KMS-11 (cell line): ENCODE data around the gene ENTPD6.

Experiments used
- H2AFZ ChIP-seq: fragments of 200-600 bp; sonication (generic); 2 replicates; pipeline ENCODE4 v1.6.1; 2016; ENCODE audit warnings: antibody characterized with exemption, mixed run types, low read depth
- H3K27ac ChIP-seq: fragments of 200-600 bp; sonication (generic); 2 replicates; pipeline ENCODE4 v1.6.1; 2016; ENCODE audit warnings: mild to moderate bottlenecking, mixed run types
- H3K27me3 ChIP-seq: fragments of 200-600 bp; sonication (generic); 2 replicates; pipeline ENCODE4 v1.6.1; 2017; ENCODE audit warnings: mild to moderate bottlenecking, low read depth, mixed run types, moderate library complexity; ENCODE audit not compliant: insufficient read depth
- H3K36me3 ChIP-seq: fragments of 200-600 bp; sonication (generic); 2 replicates; pipeline ENCODE4 v1.6.1; 2017; ENCODE audit warnings: mild to moderate bottlenecking, mixed run types; ENCODE audit not compliant: insufficient read depth
- H3K4me1 ChIP-seq: fragments of 200-600 bp; sonication (generic); 2 replicates; pipeline ENCODE4 v1.6.1; 2016; ENCODE audit warnings: mild to moderate bottlenecking, low read depth, mixed run types; ENCODE audit not compliant: poor library complexity, severe bottlenecking
- H3K4me2 ChIP-seq: fragments of 200-600 bp; sonication (generic); 2 replicates; pipeline ENCODE4 v1.7.0; 2016; ENCODE audit warnings: mild to moderate bottlenecking, mixed run types
- H3K4me3 ChIP-seq: fragments of 200-600 bp; sonication (generic); IDR thresholded peaks from 2 replicates; pipeline ENCODE4 v1.6.1; 2017; ENCODE audit warnings: low read depth, low read length, mixed read lengths; ENCODE audit not compliant: insufficient read depth
- H3K79me2 ChIP-seq: fragments of 200-600 bp; sonication (generic); 2 replicates; pipeline ENCODE4 v1.6.1; 2016; ENCODE audit warnings: low read depth, mixed run types; ENCODE audit not compliant: insufficient read depth
- H3K9ac ChIP-seq: fragments of 200-600 bp; sonication (generic); 2 replicates; pipeline ENCODE4 v1.6.1; 2016; ENCODE audit warnings: mild to moderate bottlenecking, mixed run types
- H4K20me1 ChIP-seq: fragments of 200-600 bp; sonication (generic); 2 replicates; pipeline ENCODE4 v1.6.1; 2016; ENCODE audit warnings: mild to moderate bottlenecking, mixed run types; ENCODE audit not compliant: insufficient read depth
- CTCF ChIP-seq: fragments of 200-600 bp; sonication (generic); conservative IDR thresholded peaks from 2 replicates; pipeline ENCODE4 v1.6.1; 2017; ENCODE audit warnings: low read depth, mild to moderate bottlenecking, antibody characterized with exemption, low read length, moderate library complexity, mixed read lengths

Gene ENTPD6

GRCh38 chr20:25196786-25197120 lies 1.2 kb downstream of the ENTPD6 start:
- Histone ChIP-seq H3K4me2 (peak overlapping the region; percentile 73), H3K79me2 (peaks cover 43% of the 10 kb centered on the region), H2AFZ (peak overlapping the region; percentile 10; the same call in 1 of the 2 replicates), H4K20me1 (no peaks in the 10 kb centered on the region), H3K27ac (peak overlapping the region; percentile 47; the same call in 1 of the 2 replicates), H3K4me3 (no peak overlapping the region), H3K4me1 (peaks cover 34% of the 10 kb centered on the region), H3K9ac (peak overlapping the region; percentile 62; the same call in 1 of the 2 replicates), H3K36me3 (no peaks in the 10 kb centered on the region), H3K27me3 (no peaks in the 10 kb centered on the region)
- TF ChIP-seq CTCF, result no peak

GRCh38 chr20:25197183-25197869 lies 1.8 kb downstream of the ENTPD6 start:
- Histone ChIP-seq H3K79me2 (peaks cover 45% of the 10 kb centered on the region), H3K4me3 (no peak overlapping the region), H3K9ac (peak overlapping the region; percentile 62; the same call in 1 of the 2 replicates)

GRCh38 chr20:25197870-25198190 lies 2.3 kb downstream of the ENTPD6 start:
- H3K27ac ChIP-seq, result peak overlapping the region; percentile 47; the same call in 1 of the 2 replicates
- peak overlapping the region; percentile 73 for H3K4me2 ChIP-seq

More at GRCh38 chr20:25197183-25197869, 1.8 kb downstream of the ENTPD6 start:
- H3K36me3 ChIP-seq, result no peaks in the 10 kb centered on the region
- H3K4me1 ChIP-seq, result peaks cover 34% of the 10 kb centered on the region
- no peak overlapping the region for H2AFZ ChIP-seq
- peak overlapping the region; percentile 73 for H3K4me2 ChIP-seq
- H3K27ac ChIP-seq, result peak overlapping the region; percentile 47; the same call in 1 of the 2 replicates
- no peak for TF ChIP-seq CTCF
- H4K20me1 ChIP-seq, result no peaks in the 10 kb centered on the region
- H3K27me3 ChIP-seq, result no peaks in the 10 kb centered on the region

GRCh38 chr20:25198663-25199383 lies 3.3 kb downstream of the ENTPD6 start:
- Histone ChIP-seq H3K27ac (no peak overlapping the region), H3K36me3 (no peaks in the 10 kb centered on the region), H4K20me1 (no peaks in the 10 kb centered on the region), H3K9ac (no peak overlapping the region), H3K27me3 (no peaks in the 10 kb centered on the region), H3K4me3 (no peak overlapping the region), H3K79me2 (peaks cover 54% of the 10 kb centered on the region), H3K4me2 (no peak overlapping the region), H2AFZ (no peak overlapping the region), H3K4me1 (peaks cover 34% of the 10 kb centered on the region)
- no peak for TF ChIP-seq CTCF

More at GRCh38 chr20:25197870-25198190, 2.3 kb downstream of the ENTPD6 start:
- Histone ChIP-seq H3K9ac (no peak overlapping the region; the same call in 1 of the 2 replicates), H4K20me1 (no peaks in the 10 kb centered on the region), H3K4me3 (no peak overlapping the region), H2AFZ (no peak overlapping the region), H3K4me1 (peaks cover 34% of the 10 kb centered on the region), H3K27me3 (no peaks in the 10 kb centered on the region), H3K36me3 (no peaks in the 10 kb centered on the region), H3K79me2 (peaks cover 50% of the 10 kb centered on the region)
- no peak for TF ChIP-seq CTCF
